GM21515 (cell line): Measurements from ENCODE around the gene RALY.

Source experiments
- ATAC-seq: cut with Tn5 transposase; IDR thresholded peaks from one replicate; pipeline ENCODE4 v1.9.1; 2021; ENCODE audit not compliant: unreplicated experiment

RALY gene

DNA sequence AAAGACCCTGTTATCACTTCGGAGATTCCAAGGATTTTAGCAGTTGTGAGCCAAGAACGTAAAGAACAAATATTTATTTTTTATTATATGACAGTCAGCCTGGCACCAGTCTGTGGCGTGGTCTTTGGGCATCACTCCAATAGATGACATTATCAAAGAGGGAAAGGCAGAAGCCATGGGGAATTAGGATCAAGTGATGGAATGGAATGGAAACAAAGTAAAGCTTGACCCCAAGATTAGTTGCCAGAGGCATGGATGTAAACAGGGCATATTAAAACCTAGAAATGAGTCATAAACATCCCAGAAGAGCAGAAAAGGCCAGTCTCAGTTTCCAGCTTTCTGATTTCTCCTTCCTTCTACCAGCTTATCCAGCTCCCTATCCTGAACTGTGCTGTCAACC, 106.9 kb downstream of the RALY start:
- no peak for ATAC-seq

DNA sequence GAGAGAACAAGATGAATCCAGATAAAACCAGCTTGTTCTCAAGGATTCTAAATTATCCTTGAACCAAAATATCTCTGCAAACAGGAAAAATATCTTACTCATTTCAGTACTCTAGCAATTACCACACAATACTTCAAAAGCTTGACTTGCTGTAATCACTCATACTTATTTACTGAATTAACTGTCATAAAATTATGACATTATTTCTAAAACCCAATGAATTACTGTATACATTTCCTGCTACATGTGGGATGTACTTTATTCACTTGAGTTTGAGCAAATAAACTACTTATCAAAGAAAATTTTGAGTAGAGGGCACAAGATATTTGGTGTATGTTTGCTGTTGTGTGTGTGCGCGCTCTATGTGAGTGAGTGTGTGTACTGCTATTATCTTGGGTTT, 108.6 kb downstream of the RALY start:
- ATAC-seq, result no peak

DNA sequence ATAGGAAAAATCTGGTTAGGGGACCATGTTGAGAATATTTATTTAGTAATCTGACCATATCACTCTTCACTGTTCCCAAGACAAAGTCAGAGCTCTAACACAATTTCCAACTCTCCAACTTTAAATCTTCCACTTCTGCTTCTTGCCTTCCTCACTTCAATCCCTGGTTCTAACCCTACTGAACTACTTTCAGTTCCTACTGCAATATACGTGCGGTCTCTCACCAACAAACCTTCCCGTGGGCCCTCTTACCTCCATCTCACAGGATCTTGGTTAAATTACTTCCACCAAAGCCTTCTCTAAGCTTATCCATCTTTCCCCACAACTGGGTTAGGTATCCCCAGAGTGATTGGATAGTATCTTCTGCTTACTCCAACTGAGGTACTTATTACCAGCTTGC, 110.3 kb downstream of the RALY start:
- ATAC-seq, result no peak

DNA sequence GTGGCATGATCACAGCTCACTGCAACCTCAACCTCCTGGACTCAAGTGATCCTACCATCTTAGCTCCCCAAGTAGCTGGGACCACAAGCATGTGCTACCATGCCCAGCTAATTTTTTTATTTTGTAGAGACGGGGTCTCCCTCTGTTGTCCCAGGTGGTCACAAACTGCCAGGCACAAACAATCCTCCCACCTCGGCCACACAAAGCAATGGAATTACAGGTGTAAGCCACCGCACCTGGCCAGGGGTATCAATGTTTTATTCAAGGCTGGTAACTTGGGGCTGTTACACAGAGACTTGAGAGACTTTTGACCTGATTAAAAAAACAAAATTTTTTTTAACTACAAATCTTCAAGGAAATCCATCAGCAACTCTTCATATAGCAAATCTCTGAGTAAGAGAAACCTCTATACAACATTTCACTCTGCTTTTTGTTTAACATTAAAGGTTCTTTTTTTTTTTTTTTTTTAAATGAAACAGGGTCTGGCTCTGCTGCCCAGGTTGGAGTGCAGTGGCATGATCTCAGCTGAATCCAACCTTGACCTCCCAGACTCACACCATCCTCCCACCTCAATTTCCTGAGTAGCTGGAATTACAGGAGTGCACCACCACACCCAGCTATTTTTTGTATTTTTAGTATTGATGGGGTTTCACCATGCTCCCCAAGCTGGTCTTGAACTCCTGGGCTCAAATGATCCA, 112.4 kb downstream of the RALY start:
- ATAC-seq, result no peak

DNA sequence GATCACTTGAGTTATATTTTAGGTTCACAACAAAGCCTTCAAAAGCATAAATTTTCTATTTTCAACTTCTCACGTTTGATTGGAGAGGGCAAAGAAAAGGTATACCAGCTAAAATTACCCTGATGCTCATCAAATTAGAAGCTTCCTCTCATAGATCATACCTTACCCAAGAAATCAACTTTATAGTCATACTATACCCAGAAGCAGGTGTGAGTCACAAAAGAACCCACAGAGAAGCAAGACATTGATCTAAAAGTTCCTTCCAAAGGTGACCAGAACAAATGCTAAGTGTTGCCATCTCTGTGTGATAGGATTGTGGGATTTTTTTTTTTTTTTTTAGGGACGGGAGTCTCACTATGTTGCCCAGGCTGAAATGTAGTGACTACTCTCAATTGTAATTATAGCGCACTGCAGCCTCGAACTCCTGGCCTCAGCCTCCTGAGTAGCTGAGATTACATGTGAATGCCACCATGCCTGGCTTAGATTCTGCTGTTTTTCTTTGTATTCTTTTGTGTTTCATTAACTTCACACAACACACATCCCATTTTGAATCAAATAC, 115.0 kb downstream of the RALY start:
- ATAC-seq, result no peak

DNA sequence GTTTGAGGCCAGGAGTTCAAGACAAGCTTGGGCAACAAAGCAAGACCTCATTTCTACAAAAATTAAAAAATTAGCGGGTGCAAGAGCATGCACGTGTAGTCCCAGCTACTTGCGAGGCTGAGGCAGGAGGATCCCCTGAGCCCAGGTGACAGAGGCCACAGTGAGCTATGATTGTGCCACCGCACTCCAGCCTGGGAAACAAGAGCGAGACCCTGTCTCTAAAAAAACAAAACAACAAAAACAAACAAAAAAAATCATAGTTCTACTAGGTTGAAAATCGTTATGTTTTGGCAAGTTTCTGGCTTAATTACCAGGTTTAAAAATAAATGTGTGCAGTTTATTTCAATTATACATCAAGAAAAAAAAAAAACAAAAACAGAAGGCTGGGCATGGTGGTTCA, 115.7 kb downstream of the RALY start:
- ATAC-seq, result no peak

DNA sequence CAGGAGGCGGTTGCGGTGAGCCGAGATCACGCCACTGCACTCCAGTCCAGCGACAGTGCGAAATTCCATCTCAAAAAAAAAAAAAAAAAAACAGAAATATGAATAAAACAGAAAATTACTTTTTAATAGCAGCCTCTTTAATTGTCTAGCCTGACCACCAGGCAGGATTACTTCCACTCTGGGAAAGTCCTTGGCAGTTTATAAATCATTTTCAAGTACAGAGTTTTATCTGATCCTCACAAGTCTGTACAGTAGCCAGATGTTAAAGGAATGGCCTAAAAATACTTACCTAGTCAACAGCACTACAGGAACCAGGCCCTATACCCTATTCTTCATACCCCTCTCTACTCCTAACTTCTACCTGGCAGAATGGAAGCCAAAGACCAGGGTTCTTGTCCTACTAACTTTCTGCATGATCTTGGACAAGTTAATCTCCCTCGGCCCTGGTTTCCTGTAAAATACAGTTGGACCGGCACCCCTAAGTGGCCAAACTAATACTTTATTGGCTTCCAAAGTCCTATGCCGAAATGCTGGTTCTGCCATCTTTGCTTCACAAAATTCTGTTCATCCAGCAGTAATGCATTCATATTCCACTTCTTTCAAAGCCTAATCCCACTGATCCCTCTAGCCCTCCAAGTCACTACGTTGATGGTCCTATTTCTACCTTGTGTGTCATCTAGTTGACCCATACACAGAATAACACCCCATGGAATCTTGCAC, 116.5 kb downstream of the RALY start:
- ATAC-seq, result no peak

DNA sequence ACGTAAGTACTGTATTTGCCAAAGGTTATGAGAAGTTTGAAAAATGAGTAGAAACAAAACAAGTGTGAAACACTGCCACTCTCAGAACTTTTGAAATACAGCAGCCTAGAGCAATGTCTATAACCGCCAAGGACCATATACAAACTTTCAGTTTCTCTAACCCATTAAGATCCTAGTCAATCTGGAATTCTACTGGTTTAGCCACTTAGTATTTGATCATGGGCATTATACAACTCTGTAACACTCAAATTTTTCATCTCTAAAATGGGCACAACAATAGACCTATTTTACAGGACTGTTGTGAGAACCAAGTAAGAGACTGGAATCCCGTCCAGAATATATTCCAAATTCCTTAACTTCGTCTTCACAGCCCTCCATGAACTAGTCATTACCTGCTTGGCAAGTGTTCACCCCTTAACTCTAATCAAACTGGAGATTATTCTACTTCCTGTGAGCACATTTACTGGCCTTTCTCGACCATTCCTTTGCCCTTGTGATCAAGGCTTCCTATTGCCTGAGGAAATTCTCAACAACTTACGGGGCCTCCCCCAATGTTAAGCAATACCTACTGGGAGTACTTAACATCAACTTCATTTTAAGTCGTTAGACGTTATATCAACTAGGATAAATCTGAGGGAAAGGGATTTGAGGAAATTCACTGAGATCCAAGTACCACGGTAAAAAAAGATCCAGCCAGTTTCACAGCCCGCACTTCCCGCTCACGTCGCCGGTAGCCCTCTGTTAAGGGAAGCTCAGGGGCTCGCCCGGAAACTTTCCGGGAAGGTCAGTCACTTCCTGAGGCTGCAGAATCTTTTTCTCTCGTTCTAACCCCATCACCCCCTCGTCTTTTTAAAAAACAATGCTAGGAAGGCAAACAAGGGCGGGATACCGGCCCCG, 117.3 kb downstream of the RALY start:
- no peak for ATAC-seq

DNA sequence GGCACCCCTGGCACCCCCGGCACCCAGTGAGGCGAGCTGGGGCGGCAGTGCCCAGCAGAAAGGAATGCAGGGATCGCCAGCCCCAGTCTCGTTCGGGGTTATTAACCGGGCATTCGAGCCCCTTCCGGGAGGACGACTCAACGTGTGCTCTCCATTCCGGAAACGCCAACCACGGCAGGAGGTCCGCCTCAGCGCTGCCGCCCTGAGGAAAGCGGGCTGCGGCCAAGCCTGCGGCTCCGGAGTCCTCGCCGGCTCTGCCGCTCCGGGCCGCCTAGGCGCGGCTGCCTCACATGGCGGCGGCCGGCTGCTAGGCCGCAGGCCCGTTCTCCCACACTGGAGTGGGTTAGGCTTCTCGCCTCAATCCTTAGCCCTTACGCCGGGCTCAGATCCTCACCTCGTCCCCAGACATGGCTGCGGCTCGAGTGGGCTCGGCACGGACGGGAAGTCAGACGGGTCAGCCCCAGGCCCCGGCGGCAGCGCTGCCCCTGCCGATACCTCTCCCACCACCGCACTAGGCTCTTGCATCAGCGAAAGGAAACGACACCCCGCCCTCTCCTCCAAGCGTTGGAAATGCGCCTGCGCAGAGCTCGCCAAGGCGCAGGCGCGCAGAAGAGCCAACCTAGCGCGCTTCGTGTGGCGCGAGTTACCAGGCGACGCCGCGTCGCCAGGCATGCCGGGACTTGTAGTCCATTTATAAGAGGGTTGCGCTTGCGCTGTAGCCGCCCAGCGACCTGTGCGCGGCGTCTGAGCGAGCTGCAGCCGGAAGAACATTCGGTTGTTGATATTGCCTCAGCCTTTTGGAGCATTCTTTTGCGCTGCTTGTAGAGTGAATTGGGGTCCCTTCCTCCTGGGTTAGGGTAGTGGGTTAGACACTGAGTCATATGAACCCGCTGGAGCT, 118.2 kb downstream of the RALY start, which contains the start of gene EIF2S2:
Gene EIF2S2, minus strand, starts transcription at position 542 of the 898 bp plus-strand sequence. Its CDS starts 133 bp downstream, at position 409.
- ATAC-seq, result peak; percentile 89

DNA sequence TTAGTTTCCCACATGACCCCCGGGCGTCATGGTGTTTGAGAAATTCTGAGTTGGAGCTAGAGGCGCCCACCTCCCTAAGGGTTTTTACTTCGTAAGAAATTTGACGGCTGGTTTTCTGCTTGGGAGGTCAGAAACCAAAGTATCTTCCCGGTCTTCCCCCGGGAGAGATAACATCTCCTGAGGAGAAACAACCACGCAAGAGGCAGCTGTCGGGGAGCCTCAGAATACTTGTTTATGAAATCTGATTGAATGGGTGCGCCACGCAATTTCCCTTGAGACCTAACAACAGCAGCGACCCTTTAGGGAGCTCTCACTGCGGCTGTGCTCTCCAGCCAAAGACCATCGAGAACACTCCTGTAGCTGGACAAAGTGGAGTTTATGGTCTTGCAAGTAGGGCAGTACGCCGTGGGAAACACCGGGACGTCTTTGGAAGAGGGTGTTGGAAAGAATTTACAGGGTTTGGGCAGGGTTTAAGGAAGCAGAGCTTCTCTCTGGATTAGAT, 118.9 kb downstream of the RALY start:
- ATAC-seq, result no peak

DNA sequence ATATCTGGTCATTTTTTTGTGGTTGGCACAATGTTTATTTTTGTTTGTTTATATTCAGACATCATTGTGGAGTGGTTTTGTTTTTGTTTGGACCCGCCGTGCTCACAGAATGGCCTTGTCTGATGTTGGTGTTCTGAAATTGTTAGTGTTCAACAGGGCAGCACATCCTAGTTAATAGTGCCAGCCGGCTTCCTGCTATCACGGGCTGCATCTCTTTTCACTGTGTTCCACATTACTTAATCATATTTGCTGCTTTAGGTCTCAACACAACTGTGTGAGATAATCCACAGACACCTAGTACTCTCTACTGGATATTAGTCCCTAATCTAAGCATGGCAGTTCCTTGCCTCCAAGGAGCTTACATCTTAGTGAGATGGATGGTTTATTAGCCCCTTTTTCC, 121.1 kb downstream of the RALY start:
- no peak for ATAC-seq

DNA sequence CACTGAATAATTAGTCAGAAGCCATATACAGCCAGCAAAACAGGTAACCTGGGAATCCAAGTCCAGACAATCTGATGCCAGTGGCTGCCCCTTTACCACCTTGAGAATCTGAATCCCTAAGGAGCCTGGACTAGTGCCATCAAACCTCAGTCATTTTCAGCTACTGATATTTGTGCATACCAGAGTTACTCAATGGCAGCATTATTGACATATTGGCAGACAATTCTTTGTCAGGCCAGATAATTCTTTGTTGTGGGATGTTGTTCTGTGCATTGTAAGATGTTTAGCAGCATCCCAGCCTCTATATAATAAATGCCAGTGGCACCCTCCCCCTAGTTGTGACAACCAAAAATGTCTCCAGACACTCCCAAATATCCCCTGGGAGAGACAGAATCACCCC, 121.5 kb downstream of the RALY start:
- no peak for ATAC-seq

DNA sequence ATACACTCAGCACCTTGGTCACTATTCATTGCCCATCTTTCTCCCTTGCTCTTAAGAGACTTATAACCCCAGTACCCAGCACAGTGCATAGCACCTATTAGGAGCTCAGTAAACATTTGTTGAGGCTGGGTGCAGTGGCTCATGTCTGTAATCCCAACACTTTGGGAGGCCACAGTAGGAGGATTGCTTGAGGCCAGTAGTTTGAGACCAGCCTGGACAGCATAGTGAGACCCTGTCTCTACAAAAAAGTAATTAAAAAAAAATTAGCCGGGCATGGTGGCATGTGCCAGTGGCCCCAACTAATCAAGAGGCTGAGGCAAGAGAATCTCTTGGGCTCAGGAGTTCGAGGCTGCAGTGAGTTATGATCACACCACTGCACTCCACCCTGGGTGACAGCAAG, 126.5 kb downstream of the RALY start:
- no peak for ATAC-seq

DNA sequence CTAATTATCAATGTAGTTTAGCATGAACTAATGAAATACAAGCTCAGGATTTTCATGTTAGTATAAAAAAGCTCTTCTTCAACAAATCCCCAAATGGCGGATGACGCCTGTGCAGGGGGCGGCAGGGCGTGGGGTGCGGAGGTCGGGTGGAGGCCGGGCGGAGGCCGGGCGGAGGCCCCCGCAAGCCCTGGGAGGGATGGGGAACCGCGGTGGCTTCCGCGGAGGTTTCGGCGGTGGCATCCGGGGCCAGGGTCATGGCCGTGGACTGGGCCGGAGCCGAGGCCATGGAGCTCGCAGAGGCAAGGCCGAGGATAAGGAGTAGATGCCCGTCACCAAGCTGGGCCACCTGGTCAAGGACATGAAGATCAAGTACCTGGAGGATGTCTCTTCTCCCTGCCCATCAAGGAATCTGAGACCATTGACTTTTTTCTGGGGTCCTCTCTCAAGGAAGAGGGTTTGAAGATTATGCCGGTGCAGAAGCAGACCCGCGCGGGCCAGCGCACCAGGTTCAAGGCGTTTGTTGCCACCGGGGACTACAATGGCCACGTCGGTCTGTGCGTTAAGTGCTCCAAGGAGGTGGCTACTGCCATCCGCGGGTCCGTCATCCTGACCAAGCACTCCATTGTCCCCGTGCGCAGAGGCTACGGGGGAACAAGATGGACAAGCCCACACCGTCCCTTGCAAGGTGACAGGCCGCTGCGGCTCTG, 128.7 kb downstream of the RALY start:
- ATAC-seq, result no peak

DNA sequence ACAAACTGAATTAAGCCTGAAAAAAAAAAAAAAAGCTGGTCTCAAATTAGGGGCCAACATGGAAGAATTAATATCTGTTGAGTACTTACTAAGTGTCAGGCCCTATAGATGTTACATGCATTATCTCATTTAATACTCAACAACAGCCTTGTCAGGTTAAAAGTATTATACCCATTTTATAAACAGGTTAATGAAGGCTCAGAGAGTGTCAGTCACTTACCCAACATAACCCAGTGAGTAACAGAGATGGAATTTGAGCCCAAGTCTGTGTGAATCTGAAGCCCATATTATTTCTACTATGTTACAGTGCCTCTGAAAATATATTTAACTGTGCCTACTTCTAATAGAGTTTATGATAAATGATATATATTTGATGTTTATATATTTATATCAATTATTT, 129.6 kb downstream of the RALY start:
- no peak for ATAC-seq

DNA sequence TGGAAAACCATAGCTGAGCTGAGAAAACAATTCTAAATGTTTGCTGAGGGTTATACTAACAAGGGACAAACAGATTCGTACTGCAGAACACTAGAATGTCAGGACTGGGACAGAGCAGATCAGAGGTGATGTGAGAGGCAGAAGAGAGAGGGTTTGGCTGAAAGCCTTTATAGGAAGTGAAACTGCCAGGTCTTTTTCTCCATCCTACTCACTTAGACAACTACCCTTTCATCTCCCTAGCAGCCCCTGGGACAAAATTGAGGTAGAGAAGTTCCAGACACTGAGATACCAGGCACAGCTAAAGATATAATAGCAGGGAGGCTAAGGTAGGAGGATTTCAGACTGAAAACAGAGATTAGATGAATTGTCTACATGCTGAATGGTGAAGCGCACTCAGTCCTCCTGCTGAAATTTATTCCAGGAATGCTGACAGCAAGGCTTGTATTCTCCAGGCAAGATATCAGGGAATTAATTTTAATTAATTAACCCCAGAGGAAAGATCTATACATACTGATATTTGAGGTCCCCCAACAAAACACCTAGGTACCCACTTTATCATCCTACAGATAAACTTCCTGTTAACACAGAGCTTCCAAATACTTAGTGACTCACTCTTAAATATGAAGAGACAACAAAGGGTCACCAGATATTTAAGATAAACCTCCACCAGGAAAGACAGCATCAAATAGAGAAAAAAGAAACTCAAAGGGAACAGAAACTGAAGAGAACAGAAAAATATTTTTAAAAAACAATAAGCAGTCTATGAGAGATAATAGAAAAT, 130.9 kb downstream of the RALY start:
- ATAC-seq, result peak; percentile 68

DNA sequence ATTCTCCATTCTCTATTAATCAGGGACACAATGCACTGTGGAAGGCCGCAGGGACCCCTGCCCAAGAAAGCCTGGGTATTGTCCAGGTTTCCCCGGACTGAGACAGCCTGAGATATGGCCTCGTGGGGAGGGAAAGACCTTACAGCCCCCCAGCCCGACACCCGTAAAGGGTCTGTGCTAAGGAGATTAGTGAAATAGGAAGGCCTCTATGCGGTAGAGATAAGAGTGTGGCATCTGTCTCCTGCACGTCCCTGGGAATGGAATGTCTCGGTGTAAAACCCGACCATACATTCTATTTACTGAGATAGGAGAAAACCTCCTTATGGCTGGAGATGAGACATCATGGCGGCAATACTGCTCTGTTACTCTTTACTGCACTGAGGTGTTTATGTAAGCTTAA, 134.1 kb downstream of the RALY start:
- ATAC-seq, result no peak

DNA sequence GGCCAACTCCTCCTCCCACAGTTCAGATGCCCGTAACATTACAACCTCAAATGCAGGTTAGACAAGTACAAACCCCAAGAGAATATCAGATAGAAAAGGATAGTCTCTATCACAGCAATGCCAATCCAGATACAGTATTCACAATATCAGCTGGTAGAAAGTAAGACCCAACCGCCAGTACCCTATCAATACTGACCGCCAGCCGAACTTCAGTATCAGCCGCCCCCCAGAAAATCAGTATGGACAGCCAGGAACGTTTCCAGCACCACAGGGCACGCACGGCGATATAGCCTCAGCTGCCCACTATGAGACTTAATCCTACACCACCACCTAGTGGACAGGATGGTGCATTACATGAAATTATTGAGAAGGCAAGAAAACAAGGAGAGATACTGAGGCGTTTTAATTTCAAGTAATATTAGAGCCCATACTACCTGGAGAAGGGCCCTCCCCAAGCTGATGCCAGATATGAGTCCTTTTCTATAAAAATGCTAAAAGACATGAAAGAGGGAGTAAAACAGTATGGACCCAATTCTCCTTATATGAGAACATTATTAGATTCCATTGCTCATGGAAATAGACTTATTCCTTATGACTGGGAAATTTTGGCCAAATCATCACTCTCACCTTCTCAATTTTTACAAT, 135.9 kb downstream of the RALY start:
- ATAC-seq, result no peak
